BLaER1 treated with 17β-estradiol and CSF1 and Interleukin-3, amounts not matched to agents 10 nM and 100 nM (cell line): Measurements from ENCODE around the gene STAT6.

Experiments used
- H3K27ac ChIP-seq, 11 experiments: shearing (Covaris generic); formaldehyde crosslinking; 2 replicates each; pipeline ENCODE4 v1.8.1; 2022
- H3K27me3 ChIP-seq, 11 experiments: shearing (Covaris generic); formaldehyde crosslinking; 2 replicates each; pipeline ENCODE4 v1.8.1; 2022
- H3K36me3 ChIP-seq, 11 experiments: shearing (Covaris generic); formaldehyde crosslinking; 2 replicates each; pipeline ENCODE4 v1.8.1; 2022
- H3K4me1 ChIP-seq, 10 experiments: shearing (Covaris generic); formaldehyde crosslinking; 2 replicates each; pipeline ENCODE4 v1.8.1; 2022
- H3K4me2 ChIP-seq, 11 experiments: shearing (Covaris generic); formaldehyde crosslinking; 2 replicates each; pipeline ENCODE4 v1.8.1; 2022
- H3K4me3 ChIP-seq, 10 experiments: shearing (Covaris generic); formaldehyde crosslinking; 2 replicates each; pipeline ENCODE4 v1.8.1; 2022
- H3K9ac ChIP-seq, 11 experiments: shearing (Covaris generic); formaldehyde crosslinking; 2 replicates each; pipeline ENCODE4 v1.8.1; 2022
- H3K9me3 ChIP-seq, 11 experiments: shearing (Covaris generic); formaldehyde crosslinking; replicated peaks in 1 of 11; 2 replicates each; pipeline ENCODE4 v1.8.1; 2022
- H4K20me1 ChIP-seq, 11 experiments: shearing (Covaris generic); formaldehyde crosslinking; 2 replicates each; pipeline ENCODE4 v1.8.1; 2022
- Cebpa-rat ChIP-seq, 11 experiments: shearing (Covaris generic); IDR thresholded peaks; 2 replicates each; pipeline ENCODE4 v1.8.1; 2022

Gene STAT6

GRCh38 chr12:57133013-57133569 lies 21.9 kb upstream of the STAT6 start:
- peak overlapping the region in 5 of 11 experiments; percentile 7 to 39 (median 9); a peak in 4 of 22 replicates for H3K27ac ChIP-seq
- peaks cover 30 to 82% (median 67%) of the 10 kb centered on the region in 10 experiments for H3K4me1 ChIP-seq
- H3K36me3 ChIP-seq: peaks cover 0 to 47% (median 0%) of the 10 kb centered on the region in 11 experiments; a peak in 9 of 22 replicates
- H3K4me2 ChIP-seq: peak overlapping the region in 6 of 11 experiments; percentile 95 to 99 (median 96); a peak in 10 of 22 replicates
- H3K9ac ChIP-seq: peak overlapping the region in 6 of 11 experiments; percentile 12 to 82 (median 76); a peak in 5 of 22 replicates
- peak overlapping the region in 2 of 10 experiments; percentile 88 to 92; a peak in 2 of 20 replicates for H3K4me3 ChIP-seq
- TF ChIP-seq Cebpa-rat (IDR thresholded peaks at IDR 0.05): no peak
- H3K9me3 ChIP-seq: no peaks in the 10 kb centered on the region
- peaks cover 0 to 5% (median 0%) of the 10 kb centered on the region in 11 experiments; a peak in 5 of 22 replicates for H3K27me3 ChIP-seq
- H4K20me1 ChIP-seq: peaks cover 0 to 79% (median 16%) of the 10 kb centered on the region in 11 experiments; a peak in 9 of 22 replicates

- peak overlapping the region in 4 of 11 experiments; percentile 1 to 72 (median 23); a peak in 5 of 22 replicates for H3K27ac ChIP-seq
- peaks cover 0 to 10% (median 6%) of the 10 kb centered on the region in 11 experiments; a peak in 14 of 22 replicates for H3K27me3 ChIP-seq
- peak overlapping the region in 8 of 11 experiments; percentile 35 to 99 (median 96); a peak in 16 of 22 replicates for H3K4me2 ChIP-seq
- H3K9me3 ChIP-seq: no peaks in the 10 kb centered on the region
- peaks cover 0 to 39% (median 0%) of the 10 kb centered on the region in 11 experiments; a peak in 8 of 22 replicates for H3K36me3 ChIP-seq
- peaks cover 35 to 79% (median 68%) of the 10 kb centered on the region in 10 experiments for H3K4me1 ChIP-seq
- peaks cover 0 to 69% (median 16%) of the 10 kb centered on the region in 11 experiments; a peak in 9 of 22 replicates for H4K20me1 ChIP-seq
- H3K9ac ChIP-seq: peak overlapping the region in 7 of 11 experiments; percentile 12 to 82 (median 75); a peak in 9 of 22 replicates
- peak overlapping the region in 4 of 10 experiments; percentile 8 to 93 (median 90); a peak in 8 of 20 replicates for H3K4me3 ChIP-seq
- TF ChIP-seq Cebpa-rat (IDR thresholded peaks at IDR 0.05): no peak
These were observed 21.0 kb upstream of the STAT6 start for GRCh38 chr12:57131896-57132744.

- Histone ChIP-seq H3K9me3 (no peaks in the 10 kb centered on the region), H3K4me3 (peak overlapping the region in 5 of 10 experiments; percentile 83 to 93 (median 88); a peak in 8 of 20 replicates), H4K20me1 (peaks cover 0 to 58% (median 16%) of the 10 kb centered on the region in 11 experiments; a peak in 9 of 22 replicates), H3K27ac (peak overlapping the region in 5 of 11 experiments; percentile 5 to 72 (median 65); a peak in 6 of 22 replicates), H3K9ac (peak overlapping the region in 6 of 11 experiments; percentile 14 to 82 (median 76); a peak in 8 of 22 replicates), H3K27me3 (peaks cover 3 to 22% (median 18%) of the 10 kb centered on the region in 11 experiments; a peak in 18 of 22 replicates), H3K36me3 (peaks cover 0 to 30% (median 0%) of the 10 kb centered on the region in 11 experiments; a peak in 8 of 22 replicates), H3K4me1 (peaks cover 41 to 77% (median 69%) of the 10 kb centered on the region in 10 experiments), H3K4me2 (peak overlapping the region; percentile 16 to 99 (median 96); a peak in 18 of 22 replicates)
- TF ChIP-seq Cebpa-rat (IDR thresholded peaks at IDR 0.05): no peak
These were observed 19.8 kb upstream of the STAT6 start for GRCh38 chr12:57130941-57131340.

- TF ChIP-seq Cebpa-rat (IDR thresholded peaks at IDR 0.05): no peak
- Histone ChIP-seq H3K9ac (peak overlapping the region in 10 of 11 experiments; percentile 56 to 82 (median 76); a peak in 12 of 22 replicates), H3K9me3 (no peaks in the 10 kb centered on the region), H3K27me3 (peaks cover 3 to 33% (median 24%) of the 10 kb centered on the region in 11 experiments; a peak in 18 of 22 replicates), H3K4me2 (peak overlapping the region; percentile 94 to 99 (median 97); a peak in 21 of 22 replicates), H4K20me1 (peaks cover 0 to 47% (median 16%) of the 10 kb centered on the region in 11 experiments; a peak in 9 of 22 replicates), H3K27ac (peak overlapping the region in 5 of 11 experiments; percentile 51 to 74 (median 72); a peak in 9 of 22 replicates), H3K36me3 (peaks cover 0 to 20% (median 0%) of the 10 kb centered on the region in 11 experiments; a peak in 7 of 22 replicates), H3K4me3 (peak overlapping the region in 8 of 10 experiments; percentile 65 to 93 (median 84); a peak in 14 of 20 replicates), H3K4me1 (peaks cover 33 to 66% (median 58%) of the 10 kb centered on the region in 10 experiments)
These were observed 18.7 kb upstream of the STAT6 start for GRCh38 chr12:57129889-57130288.

- H3K9me3 ChIP-seq: no peaks in the 10 kb centered on the region
- peaks cover 3 to 36% (median 26%) of the 10 kb centered on the region in 11 experiments; a peak in 18 of 22 replicates for H3K27me3 ChIP-seq
- peak overlapping the region; percentile 56 to 82 (median 77); a peak in 20 of 22 replicates for H3K9ac ChIP-seq
- no peak for TF ChIP-seq Cebpa-rat (IDR thresholded peaks at IDR 0.05)
- peaks cover 0 to 42% (median 16%) of the 10 kb centered on the region in 11 experiments; a peak in 9 of 22 replicates for H4K20me1 ChIP-seq
- H3K4me2 ChIP-seq: peak overlapping the region; percentile 94 to 99 (median 97)
- peak overlapping the region in 5 of 11 experiments; percentile 46 to 74 (median 72); a peak in 9 of 22 replicates for H3K27ac ChIP-seq
- peak overlapping the region; percentile 65 to 93 (median 84); a peak in 19 of 20 replicates for H3K4me3 ChIP-seq
- peaks cover 0 to 16% (median 0%) of the 10 kb centered on the region in 11 experiments; a peak in 3 of 22 replicates for H3K36me3 ChIP-seq
- peaks cover 33 to 61% (median 53%) of the 10 kb centered on the region in 10 experiments for H3K4me1 ChIP-seq
These were observed 18.2 kb upstream of the STAT6 start for GRCh38 chr12:57129321-57129842.

- Histone ChIP-seq H3K9ac (peak overlapping the region; percentile 56 to 82 (median 77)), H3K9me3 (peaks cover 0 to 4% (median 0%) of the 10 kb centered on the region in 11 experiments; a peak in 2 of 22 replicates), H3K4me3 (peak overlapping the region; percentile 65 to 93 (median 84))
These were observed 17.5 kb upstream of the STAT6 start for GRCh38 chr12:57128519-57129247.

More at GRCh38 chr12:57128519-57129247, 17.5 kb upstream of the STAT6 start:
- TF ChIP-seq Cebpa-rat (IDR thresholded peaks at IDR 0.05): no peak
- peaks cover 3 to 36% (median 26%) of the 10 kb centered on the region in 11 experiments; a peak in 18 of 22 replicates for H3K27me3 ChIP-seq
- H3K4me2 ChIP-seq: peak overlapping the region; percentile 94 to 99 (median 97)
- H3K36me3 ChIP-seq: peaks cover 0 to 16% (median 0%) of the 10 kb centered on the region in 11 experiments; a peak in 3 of 22 replicates
- peaks cover 33 to 56% (median 47%) of the 10 kb centered on the region in 10 experiments for H3K4me1 ChIP-seq
- peaks cover 0 to 35% (median 16%) of the 10 kb centered on the region in 11 experiments; a peak in 9 of 22 replicates for H4K20me1 ChIP-seq
- H3K27ac ChIP-seq: peak overlapping the region in 9 of 11 experiments; percentile 9 to 74 (median 48); a peak in 13 of 22 replicates
